ENCODE measurements around the gene MAML3.
A peak's percentile ranks its signal among the peaks of the same experiment; 100 is the strongest.

Gene MAML3

GRCh38 chr4:139833151-139833910 lies 320.7 kb downstream of the MAML3 start:
- no peak for DNase-seq

GRCh38 chr4:139828966-139829664 lies 324.9 kb downstream of the MAML3 start:
- DNase-seq, result peak in 1 of 2 donors; percentile 63

- DNase-seq, result no peak
Measured at GRCh38 chr4:139826426-139826825, 327.6 kb downstream of the MAML3 start.

DNA sequence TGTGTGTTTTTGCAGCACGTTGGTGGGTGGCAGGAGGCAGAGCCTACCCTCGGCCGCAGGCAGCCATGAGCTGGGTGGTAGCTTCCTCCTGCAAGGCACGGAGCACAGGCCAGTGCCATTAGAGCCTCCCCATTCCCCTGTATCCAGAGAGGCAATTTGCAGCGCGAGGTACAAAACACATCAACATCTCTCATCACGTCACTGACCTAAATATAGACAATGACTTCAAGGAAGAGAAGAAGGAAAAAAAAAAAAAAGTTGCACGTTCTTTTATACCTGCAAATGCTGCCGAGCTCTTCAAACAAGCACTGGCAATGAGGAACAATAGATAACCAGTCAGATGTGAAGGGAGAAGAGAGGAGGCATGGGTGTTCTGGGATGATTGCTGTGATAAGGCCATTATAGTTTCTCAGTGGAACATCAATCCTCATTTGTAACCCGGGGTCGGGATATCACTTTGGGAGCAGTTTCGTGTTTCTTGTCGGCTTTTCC lies 328.4 kb downstream of the MAML3 start:
- no peak for DNase-seq

DNA sequence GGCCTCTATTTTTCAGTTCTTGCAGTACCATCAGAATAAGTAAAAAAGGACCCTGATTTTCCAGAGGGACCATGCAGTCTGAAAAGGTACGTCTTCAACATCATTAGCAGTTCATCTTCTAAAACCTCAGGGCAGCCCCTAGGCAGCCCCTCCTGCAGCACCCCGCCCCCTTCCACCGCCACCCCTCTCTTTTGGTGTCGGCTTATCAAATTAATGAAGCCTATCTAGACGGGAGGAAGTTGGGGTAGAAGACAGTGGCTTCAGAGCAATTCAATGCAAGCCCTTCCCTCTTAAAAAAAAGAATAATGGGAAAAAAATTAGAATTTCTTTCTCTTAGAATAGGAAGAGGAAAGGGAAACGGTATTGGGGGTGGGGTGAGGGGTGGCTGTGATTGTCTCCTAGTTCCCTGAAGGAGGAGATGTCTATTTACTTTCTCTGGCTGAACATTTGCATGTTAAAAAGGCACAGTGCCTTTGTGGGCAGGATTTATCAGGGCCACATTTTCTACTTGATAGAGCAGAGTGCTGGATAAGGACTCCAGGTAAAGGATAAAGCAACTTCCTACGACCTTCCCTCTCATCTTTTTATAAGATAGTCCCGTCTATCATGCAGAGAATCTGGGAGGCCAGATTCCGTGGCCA lies 329.0 kb downstream of the MAML3 start:
- DNase-seq, result no peak

- no peak for DNase-seq
Measured at GRCh38 chr4:139823746-139824145, 330.2 kb downstream of the MAML3 start.

- DNase-seq, result no peak
Measured at GRCh38 chr4:139823345-139823744, 330.6 kb downstream of the MAML3 start.

GRCh38 chr4:139822391-139822790 lies 331.6 kb downstream of the MAML3 start:
- DNase-seq, result no peak

GRCh38 chr4:139819082-139819481 lies 334.9 kb downstream of the MAML3 start:
- no peak for DNase-seq

DNA sequence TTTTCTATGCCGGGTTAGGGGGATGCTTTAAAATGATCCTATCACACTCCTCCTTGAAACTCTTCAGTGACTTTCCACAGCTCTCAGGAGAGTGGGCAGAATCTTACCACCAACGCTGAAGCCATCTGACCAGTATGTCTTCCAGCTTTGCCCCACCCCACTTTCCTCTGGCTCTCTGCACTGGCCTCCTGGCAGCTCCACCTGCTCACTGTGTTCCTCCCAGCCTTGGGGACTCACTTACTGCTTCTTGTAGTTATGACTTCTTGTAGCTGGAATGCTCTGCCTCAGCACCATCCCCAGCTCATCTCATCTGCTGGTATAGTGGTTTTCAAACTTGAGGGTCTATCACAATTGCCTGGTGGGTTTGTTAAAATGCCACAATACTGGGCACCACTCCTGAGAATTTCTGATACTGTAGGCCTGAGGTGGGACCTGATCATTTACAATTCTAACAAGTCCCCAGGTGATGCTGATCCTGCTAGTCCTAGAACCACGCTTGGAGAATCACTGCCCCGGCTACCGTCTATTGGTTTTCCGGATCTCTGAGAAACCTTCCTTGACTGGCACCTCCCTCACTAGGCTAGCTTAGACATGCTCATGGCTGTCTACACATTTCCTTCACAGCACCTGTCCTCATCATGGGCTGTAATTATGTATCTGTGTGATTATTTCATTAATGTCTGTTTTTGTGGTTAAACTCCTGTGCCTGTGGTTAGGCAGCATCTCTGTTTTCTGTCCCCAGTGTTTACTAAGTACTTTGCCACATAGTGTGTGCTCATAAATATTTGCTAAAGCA lies 336.1 kb downstream of the MAML3 start:
- DNase-seq, result no peak

DNA sequence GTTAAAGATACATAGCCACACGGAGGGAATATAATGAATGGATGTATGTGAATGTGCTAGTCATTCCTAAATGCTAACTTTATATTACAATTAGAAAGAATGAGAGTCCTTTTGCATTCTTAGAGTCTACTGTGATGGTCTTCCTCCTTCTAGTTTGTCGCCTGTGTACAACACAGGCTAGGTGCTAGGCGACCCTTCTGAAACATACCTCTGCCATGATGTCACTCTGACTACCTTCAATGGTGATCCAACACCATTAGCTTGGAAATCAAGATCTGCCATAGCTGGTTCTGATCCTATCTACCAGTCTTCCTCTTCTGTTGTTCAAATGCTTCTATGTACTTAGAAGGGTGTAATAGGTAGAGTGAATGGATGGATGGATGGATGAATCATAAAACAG lies 337.1 kb downstream of the MAML3 start:
- DNase-seq, result no peak

- DNase-seq, result peak; percentile 11 to 99
Measured at GRCh38 chr4:139815778-139816601, 338.0 kb downstream of the MAML3 start.

DNA sequence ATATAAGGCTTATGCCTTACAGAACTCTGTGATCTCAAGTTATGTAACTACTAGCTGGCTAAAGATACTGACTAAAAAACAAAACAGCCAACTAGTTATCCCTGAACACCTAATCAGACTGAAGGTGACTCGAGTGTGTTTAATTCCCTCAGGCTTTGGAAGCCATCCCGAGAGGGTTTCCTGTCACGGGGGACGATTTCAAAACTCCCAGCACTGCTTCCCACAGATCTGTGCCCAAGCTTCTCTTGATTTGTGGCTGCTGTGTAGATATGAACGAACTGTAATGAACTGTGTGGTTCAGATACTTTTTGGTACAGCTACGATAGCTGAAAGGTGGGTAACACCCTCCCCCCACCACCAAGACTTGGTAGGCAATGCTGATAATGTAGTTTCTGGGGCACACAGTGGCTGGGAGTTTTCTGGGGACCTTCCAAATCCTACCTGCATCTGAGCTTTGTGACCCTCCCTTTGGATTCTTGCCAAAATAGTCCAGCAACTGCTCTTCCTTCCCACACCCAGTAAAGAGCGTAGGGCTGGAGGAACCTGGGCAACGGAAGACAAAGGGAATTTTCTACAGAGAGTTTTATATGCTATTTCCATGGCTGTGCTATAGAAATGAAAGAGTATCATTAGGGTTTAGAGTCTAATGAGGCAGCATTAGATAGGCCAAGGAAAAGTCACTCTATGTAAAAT lies 339.5 kb downstream of the MAML3 start:
- DNase-seq, result no peak

DNA sequence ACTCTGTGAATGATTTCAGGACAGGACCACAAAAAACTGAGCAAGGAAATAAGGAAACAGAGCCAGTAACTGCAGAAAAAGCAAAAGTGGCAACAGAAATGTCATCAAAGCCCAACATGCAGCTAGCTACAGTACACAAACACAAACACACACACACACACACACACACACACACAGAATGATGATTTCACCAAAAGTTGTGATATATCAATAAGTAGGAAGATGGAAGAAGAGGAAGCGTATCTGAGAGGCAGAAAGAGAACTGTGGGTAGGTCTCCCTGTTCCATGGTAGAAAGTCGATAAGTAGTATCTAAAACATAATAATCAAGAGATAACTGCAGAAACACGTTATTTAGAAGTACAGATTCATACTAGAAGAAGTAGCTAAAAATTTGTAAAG lies 340.1 kb downstream of the MAML3 start:
- DNase-seq, result no peak

DNA sequence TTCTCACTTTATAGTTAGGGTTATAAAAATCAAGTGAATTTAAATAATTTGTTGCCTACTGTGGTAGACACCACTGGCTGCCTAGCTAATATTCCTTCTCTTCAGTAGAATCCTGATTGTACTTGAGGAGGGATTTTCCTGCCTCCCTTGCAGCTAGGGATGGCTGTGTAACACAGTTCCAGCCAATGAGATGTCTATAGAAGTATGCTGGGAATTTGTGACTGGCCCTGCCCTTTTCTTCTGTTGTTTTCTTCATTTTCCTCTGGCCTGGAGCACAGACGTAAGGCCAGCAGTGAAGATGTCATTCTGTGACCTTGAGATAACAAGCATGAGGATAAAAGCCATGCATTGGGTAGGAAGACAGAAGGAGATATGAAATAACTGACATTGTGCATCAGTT lies 343.3 kb downstream of the MAML3 start:
- DNase-seq, result no peak

GRCh38 chr4:139809757-139810140 lies 344.2 kb downstream of the MAML3 start:
- peak in 1 of 2 donors; percentile 46 for DNase-seq

DNA sequence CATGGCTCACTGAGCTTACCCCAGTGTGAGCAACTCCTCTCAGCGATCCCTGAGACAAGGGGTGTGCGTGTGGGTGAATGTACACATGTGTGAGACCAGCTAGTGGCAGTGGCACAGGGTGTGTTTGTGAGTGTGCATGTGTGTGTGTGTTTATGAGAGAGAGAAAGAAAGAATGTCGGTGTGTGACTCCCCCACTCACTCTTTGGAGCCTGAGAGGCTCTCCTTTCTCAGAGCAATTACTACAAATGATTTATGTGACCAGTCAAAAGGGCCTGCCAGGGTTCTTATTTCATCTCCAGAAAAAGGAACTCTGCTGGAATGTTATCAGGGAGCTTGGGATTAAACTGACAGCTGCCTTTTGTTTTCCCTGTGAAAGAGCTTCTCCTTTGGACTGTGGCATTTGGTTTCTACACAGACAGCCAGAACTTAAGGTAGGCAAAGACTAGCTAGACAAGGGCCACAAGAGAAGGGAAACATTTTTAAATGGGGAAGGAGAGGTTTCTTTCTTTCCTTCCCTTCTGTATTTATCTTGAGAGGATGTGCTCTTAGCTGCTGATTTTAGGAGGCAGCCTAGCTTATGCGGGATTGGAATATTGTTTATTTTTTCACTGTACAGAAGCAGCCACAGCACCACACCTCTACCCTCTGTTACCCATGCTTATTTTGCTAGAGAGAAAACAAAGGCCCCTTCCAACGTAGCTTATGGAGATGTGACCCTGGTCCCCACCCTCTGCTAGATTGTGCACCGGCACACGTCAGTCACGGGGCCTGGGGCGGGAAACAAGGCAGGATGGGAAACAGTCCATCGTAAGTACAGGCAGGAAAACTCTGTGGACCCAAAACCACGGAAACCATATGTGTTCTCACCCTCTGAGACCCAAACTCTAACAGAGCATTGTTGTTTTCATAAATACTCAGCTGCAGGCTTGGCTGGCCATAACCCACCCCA lies 344.9 kb downstream of the MAML3 start:
- DNase-seq, result peak in 1 of 2 donors; percentile 12

DNA sequence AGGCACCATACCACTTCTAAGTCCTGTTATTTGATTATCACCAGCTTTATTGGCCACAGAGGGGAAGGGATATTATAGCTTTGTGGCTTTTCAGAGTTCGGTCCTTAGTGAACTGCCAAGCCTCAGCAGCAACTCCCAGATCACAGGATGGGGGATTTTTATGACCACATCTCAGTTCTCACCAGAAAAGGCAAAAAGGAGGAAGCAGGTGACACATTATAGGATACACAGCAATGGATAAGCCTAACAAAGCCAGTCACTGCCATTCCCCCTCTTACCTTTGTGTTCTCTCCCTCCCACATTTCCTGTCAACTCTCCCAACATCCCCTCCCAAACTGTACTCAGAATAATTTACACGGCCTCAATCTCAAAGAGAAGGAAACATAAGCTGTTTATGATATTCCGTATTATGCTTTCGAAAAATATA lies 345.6 kb downstream of the MAML3 start:
- peak in 1 of 2 donors; percentile 34 for DNase-seq

GRCh38 chr4:139807483-139807882 lies 346.5 kb downstream of the MAML3 start:
- DNase-seq, result no peak

DNA sequence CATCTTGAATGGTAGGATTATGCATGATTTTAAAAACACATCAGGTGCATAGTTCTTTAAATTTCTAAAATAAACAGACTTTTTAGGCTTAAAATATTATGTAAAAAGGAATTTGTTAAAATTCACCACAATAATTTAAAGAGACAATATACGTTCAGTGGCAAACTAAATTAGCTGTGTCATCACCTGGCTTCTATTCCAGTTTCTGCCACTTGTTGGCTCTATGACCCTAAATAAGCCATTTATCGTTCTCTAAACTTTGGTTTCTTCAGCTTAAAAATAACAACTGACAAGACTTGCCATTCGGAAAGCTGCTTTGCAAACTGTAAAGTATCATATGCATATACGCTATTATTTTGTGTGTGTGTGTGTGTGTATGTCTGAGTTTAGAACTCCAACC lies 347.1 kb downstream of the MAML3 start:
- no peak for DNase-seq
